Fibroblast of skin of right biceps (primary cell): ENCODE data around the gene CEP76.
"Not testable (repeated sequence)": the region's sequence is repeated elsewhere in the genome, so short reads cannot be mapped to it uniquely, and the experiment has no call there.

Source experiments
- DNase-seq: peaks from one replicate; pipeline ENCODE4 v3.0.0-alpha.2; 2013

CEP76 gene

GRCh38 chr18:12640881-12641200 is 61.7 kb downstream of the CEP76 start:
- no peak for DNase-seq

DNA sequence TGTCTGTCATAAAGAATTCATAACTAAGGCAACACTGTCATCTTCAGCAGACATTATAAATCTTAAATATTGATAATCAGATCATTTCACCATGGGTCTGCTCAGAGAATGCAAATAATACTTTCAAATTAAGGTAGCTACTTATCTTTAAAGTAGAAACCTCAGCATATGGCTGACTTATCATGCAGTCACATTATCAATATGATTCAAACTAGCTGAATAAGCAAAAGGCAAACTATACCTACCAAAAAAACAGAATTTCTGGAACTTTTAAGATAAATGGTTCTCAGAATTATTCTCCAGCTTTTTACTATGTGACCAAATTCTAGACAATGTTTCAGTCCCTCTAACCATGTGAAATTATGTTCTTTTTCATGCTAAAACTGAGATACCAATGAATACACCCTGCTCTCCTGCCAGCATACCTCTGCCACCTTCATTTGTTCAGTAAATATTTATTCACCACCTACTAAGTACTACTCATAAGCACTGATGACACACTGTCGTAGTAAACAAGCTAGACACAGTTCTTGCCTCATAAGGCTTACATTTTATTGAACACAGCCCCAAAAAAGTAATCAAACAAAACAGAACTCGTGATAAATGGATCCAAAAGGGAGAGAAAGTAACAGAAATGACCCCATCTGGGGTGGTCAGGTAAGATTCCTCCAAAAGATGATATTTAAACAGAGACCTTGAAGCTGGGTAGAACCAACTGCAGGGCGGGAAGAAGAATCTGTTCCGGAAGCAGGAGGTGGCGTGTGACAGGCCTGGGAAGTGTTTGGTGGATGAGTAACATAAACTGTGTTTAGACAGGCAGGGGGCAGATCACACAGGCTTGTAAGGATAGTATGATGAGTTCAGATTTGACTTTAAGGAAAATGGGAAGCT is 62.3 kb downstream of the CEP76 start:
- peak; percentile 80 for DNase-seq

DNA sequence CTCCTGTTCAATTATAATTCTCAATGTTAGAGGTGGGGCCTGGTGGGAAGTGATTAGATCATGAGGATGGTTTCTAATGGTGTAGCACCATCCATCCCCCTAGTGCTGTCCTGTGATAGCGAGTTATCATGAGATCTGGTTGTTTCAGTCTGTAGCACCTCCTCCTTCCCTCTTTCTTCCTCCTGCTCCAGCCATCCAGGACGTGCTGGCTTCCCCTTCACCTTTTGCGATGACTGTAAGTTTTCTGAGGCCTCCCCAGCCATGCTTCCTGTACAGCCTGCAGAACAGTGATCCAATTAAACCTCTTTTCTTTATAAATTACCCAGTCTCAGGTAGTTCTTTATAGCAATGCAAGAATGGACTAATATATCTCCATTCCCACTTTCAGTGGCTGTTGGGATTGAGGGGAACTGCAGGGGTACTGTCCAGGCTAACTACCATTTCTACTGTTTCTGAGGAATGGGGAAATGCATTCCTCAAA is 63.8 kb downstream of the CEP76 start:
- DNase-seq: no peak

GRCh38 chr18:12637901-12638643 is 64.5 kb downstream of the CEP76 start:
- peak; percentile 85 for DNase-seq

DNA sequence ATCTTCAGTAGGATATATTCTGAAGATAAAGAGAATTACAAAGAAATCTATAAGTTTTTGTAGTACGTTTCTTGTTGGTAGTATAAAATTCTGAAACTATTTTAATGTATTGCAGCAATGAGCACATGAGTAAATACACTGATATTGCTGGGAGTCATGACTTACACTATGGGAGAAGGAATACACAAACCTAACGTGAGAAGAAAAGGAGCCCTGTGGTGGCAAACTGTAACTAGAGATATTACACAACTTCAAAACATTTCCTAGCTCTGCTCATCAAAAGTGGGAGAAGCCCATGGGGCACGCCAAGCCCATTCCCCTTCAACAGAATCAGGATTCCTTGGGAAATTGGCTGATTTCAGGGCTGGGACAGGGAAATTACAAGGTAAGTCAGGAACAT is 65.1 kb downstream of the CEP76 start:
- peak; percentile 21 for DNase-seq

DNA sequence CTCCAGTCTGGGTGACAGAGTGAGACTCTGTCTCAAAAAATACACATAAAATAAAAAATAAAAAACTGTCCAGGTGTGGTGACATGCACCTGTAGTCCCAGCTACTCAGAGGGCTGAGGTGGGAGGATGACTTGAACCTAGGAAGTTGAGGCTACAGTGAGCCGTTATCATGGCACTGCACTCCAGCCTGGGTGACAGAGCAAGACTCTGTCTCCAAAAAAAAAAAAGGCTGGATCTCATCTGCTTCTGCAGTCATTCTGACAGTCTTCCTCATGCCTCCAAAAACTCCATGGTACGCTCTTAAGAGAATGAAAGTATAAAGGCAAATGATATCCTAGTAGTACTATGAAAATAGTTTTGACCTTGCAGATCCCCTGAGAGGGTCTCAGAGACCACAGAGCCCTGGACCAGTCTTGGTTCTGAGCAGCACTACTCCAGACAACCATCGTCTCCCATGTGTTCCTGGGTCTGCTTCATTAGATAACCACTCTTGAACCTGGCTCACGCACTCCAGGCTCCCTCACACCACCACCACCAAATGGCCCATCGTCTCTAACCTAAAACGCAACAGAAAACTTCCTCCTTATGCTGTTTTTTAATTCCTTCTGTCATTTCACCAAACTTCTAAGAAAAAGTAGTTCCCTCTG is 70.6 kb downstream of the CEP76 start:
- DNase-seq: no peak

GRCh38 chr18:12630136-12630535 is 72.4 kb downstream of the CEP76 start:
- DNase-seq: peak; percentile 70

GRCh38 chr18:12628706-12629702 is 73.5 kb downstream of the CEP76 start:
- peak; percentile 81 for DNase-seq

DNA sequence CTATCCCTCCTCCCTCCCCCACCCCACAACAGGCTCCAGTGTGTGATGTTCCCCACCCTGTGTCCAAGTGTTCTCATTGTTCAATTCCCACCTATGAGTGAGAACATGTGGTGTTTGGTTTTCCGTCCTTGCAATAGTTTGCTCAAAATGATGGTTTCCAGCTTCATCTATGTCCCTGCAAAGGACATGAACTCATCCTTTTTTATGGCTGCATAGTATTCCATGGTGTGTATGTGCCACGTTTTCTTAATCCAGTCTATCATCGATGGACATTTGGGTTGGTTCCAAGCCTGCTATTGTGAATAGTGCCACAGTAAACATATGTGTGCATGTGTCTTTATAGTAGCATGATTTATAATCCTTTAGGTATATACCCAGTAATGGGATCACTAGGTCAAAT is 75.3 kb downstream of the CEP76 start:
- not testable (repeated sequence) for DNase-seq

GRCh38 chr18:12625241-12625640 is 77.3 kb downstream of the CEP76 start:
- DNase-seq: no peak
